Measurements from ENCODE around the gene UBXN11.

DNA sequence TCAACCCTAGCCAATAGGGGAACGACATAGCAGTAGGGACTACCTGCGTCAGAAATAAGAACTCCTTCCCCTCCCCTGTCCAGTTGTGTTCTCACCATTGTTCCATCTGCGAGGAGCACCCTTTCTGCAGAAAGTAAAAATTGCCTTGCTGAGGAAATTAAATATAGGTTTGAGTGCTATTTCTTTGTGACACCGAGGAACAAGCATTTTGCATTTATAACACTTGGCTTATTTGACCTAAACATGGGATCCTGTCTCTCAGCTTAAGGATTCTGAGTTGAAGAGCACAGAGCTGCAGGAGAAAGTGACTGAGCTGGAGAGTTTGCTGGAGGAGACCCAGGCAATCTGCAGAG is 37.3 kb downstream of the UBXN11 start:
- TF ChIP-seq, protein P1, sequence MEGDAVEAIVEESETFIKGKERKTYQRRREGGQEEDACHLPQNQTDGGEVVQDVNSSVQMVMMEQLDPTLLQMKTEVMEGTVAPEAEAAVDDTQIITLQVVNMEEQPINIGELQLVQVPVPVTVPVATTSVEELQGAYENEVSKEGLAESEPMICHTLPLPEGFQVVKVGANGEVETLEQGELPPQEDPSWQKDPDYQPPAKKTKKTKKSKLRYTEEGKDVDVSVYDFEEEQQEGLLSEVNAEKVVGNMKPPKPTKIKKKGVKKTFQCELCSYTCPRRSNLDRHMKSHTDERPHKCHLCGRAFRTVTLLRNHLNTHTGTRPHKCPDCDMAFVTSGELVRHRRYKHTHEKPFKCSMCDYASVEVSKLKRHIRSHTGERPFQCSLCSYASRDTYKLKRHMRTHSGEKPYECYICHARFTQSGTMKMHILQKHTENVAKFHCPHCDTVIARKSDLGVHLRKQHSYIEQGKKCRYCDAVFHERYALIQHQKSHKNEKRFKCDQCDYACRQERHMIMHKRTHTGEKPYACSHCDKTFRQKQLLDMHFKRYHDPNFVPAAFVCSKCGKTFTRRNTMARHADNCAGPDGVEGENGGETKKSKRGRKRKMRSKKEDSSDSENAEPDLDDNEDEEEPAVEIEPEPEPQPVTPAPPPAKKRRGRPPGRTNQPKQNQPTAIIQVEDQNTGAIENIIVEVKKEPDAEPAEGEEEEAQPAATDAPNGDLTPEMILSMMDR (IDR thresholded peaks at IDR 0.05; ENCODE audit: insufficient read depth, low read length, poor library complexity, severe bottlenecking): no peak
- no peak for TF ChIP-seq EZH2phosphoT487 (conservative IDR thresholded peaks at IDR 0.05; ENCODE audit: low read length)
